ENCODE data around the gene RPS13. TPM values are rescaled to one million over a fixed set of nuclear protein-coding genes. Genes with fewer than 3 reads are reported as not detected.

RPS13 gene
- total and polyA plus RNA-seq, 9 of the 15 experiments (the other 6 are each of a cell fraction or from before 2014, with no cell fraction given) = 1,267 to 3,714 (median 1,762) TPM

- Histone ChIP-seq H3K27ac (ENCODE audit: extremely low read depth, low read depth, low read length) (no peak overlapping the region), H4K20me1 (replicated peaks; ENCODE audit: control insufficient read depth, insufficient read depth, low read length) (no peaks in the 10 kb centered on the region), H3K4me3 (no peak overlapping the region), H3K9me3 (replicated peaks; ENCODE audit: control insufficient read depth, insufficient read depth, low read depth, low read length) (0 out of 2 replicates have a peak, but pooled peaks cover 1% of the 10 kb centered on the region), H3K36me3 (ENCODE audit: control insufficient read depth, insufficient read depth, low read length) (no peaks in the 10 kb centered on the region), H2AFZ (ENCODE audit: low read depth, low read length) (no peak overlapping the region), H3K4me2 (ENCODE audit: insufficient read depth, low read length) (no peak overlapping the region), H3K27me3 (ENCODE audit: control insufficient read depth in 2 of 2, insufficient read depth in 2 of 2, low read length in 2 of 2) (no peaks in the 10 kb centered on the region), H3K79me2 (ENCODE audit: control insufficient read depth, insufficient read depth, low read length) (no peaks in the 10 kb centered on the region), H3K9me1 (ENCODE audit: control insufficient read depth, insufficient read depth, low read length) (no peaks in the 10 kb centered on the region), H3K4me1 (replicated peaks in 1 of 2; ENCODE audit: control insufficient read depth in 2 of 2, insufficient read depth in 2 of 2, low read length in 2 of 2) (no peaks in the 10 kb centered on the region), H3K9ac (ENCODE audit: insufficient read depth in 1 of 2, low read depth in 2 of 2, low read length in 2 of 2) (no peak overlapping the region)
- CTCF ChIA-PET (ENCODE audit: low intra/inter-chr PET ratio) = interaction anchor here (0.6 to 1.4 kb wide), 4 partner anchors 117 to 275 kb away, joined by 3 to 5 read pairs (median 4); no protein-coding TSS in a partner anchor
- POLR2A ChIA-PET = interaction anchor here (0.6 to 1.7 kb wide), 5 partner anchors 12 to 127 kb away, joined by 4 to 10 read pairs (median 5); partner anchors contain the start of gene RPS13
- BruUV-seq (replicated peaks) = no TSS peak
- intact Hi-C loops (cut with micrococcal nuclease) (loop anchor here (1.0 to 2.0 kb wide), 2 partner anchors 117 to 275 kb away; no protein-coding TSS in a partner anchor), in situ Hi-C loops (cut with MboI) (loop anchor here (5.0 to 10.0 kb wide), 2 partner anchors 246 to 279 kb away; no protein-coding TSS in a partner anchor)
- 44% methylated on average over 3 of the region's 4 CpGs for WGBS (ENCODE audit: insufficient coverage, low coverage, missing lambda C conversion rate)
- ATAC-seq (peak; percentile 97), DNase-seq (ENCODE audit: extremely low read depth in 1 of 4, low spot score in 3 of 4) (peak; percentile 58 to 64 (median 60)), FAIRE-seq (no peak)
- TF ChIP-seq RNF219 (CRISPR knock-in tag; IDR thresholded peaks at IDR 0.05) = no peak
- TF ChIP-seq ZNF354B (CRISPR knock-in tag; IDR thresholded peaks at IDR 0.05) = no peak
- TF ChIP-seq GTF2A2 (tag; IDR thresholded peaks at IDR 0.05) = no peak
- TF ChIP-seq TRIM24 (IDR thresholded peaks at IDR 0.05) = 0 out of 4 replicates have a peak, but pooled peaks have one; percentile 31 to 37
- peak; percentile 74 for TF ChIP-seq DEAF1 (CRISPR knock-in tag; IDR thresholded peaks at IDR 0.05)
- peak; percentile 83 for TF ChIP-seq ZNF316 (IDR thresholded peaks at IDR 0.05)
- no peak for TF ChIP-seq NR0B1 (IDR thresholded peaks at IDR 0.05; ENCODE audit: partially characterized antibody)
- no peak for TF ChIP-seq ZNF232 (CRISPR knock-in tag; IDR thresholded peaks at IDR 0.05)
- no peak for TF ChIP-seq GTF2E2 (tag; IDR thresholded peaks at IDR 0.05)
- peak; percentile 78 to 91 for TF ChIP-seq RAD21 (CRISPR knock-in tag; conservative IDR thresholded peaks at IDR 0.05 in 1 of 2, IDR thresholded peaks at IDR 0.05 in 1 of 2)
- TF ChIP-seq ILF3 (IDR thresholded peaks at IDR 0.05; ENCODE audit: borderline replicate concordance) = no peak
- no peak for TF ChIP-seq CCNT2 (IDR thresholded peaks at IDR 0.05; ENCODE audit: borderline replicate concordance, extremely low read depth, insufficient read length, low read depth, low read length)
- TF ChIP-seq ZNF778 (CRISPR knock-in tag; IDR thresholded peaks at IDR 0.05) = no peak
- TF ChIP-seq FOSL1 (tag; conservative IDR thresholded peaks at IDR 0.05) = no peak
- peak; percentile 54; the same call in 1 of the 2 replicates for TF ChIP-seq STAG1 (CRISPR knock-in tag; IDR thresholded peaks at IDR 0.05; ENCODE audit: borderline replicate concordance)
- TF ChIP-seq ZNF263 (CRISPR knock-in tag; IDR thresholded peaks at IDR 0.05; ENCODE audit: borderline replicate concordance) = no peak
Observed at GRCh38 chr11:17063171-17064002, 14.1 kb downstream of the RPS13 start.
